ENCODE data around the gene WDR26.
A peak's percentile ranks its signal among the peaks of the same experiment; 100 is the strongest.
"Not testable (repeated sequence)": the region's sequence is repeated elsewhere in the genome, so short reads cannot be mapped to it uniquely, and the experiment has no call there.

Gene WDR26

DNA sequence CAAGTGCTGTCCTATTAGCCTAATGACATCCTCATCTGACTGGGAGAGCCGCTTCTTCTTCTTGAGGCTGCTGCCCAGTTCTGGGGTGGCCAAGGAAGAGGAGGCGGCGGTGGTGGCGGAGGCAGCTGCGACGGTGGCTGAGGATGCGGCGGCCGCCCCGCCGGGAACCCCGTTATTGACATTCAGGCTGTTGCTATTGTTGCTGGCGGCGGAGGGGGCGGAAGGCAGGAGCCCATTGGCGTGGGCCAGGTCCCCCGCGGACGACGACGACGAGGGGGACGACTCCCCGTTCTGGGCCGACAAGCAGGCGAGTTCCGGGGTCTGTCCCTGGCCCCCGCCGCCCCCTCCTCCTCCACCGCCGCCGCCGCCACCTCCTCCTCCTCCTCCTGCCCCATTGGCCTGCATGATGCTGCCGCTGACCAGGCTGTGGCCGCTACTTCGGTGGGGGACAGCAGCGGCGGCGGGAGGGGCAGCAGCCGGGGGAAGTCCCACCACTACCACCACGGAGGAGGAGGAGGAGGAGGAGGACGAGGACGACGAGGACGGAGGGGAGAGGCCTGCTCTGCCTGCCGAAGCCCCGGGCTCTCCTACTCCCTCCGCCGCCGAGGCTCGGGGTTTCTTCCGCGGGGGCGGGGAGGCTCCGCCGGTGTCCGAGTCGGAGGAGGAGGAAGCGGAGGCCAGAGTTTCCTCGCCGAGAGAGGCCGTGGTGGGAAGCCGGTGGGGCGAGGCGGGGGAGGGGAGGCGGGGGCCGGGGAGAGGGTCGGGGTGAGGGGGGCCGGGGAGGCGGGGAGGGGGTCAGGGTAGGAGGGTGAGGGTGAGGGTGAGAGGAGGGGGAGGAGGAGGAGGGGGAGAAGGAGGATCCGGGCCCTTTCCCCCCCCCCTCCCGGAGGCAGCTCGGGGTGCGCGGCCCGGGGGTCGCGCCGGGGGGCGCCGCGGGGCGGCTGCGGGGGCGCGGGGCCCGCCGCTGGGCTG is 610 bp downstream of the WDR26 start:
- DNase-seq, result peak; percentile 60

DNA sequence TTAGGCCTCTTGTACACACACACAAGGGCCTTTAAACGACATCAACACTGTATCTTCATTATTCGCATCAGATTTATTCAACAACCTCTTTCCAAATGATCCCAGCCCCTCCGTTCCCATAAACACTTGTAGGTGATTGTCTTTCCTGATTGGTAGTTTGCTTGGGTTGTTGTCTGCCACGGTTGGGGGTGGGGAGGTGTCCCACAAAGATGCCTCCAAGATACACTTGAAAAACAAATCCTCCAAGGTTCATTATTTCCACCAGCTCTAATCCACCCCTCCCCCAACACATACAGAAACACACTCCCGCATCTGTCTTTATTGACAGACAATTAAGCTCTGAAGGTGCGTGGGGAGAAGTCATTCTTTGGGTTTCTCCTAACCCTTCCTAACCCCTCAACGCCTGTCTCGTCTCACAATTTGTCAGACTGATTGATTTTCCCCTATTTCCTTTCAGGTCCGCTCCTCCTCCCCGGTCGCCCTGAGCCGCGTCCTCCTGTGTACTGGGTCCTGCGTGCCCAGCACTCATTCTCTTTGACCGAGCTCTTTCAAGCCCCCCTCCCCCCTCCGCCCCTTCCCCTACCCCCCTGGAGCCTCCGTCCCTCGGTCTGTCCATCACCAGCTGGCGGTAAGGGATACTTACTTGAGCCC is 1.4 kb downstream of the WDR26 start:
- DNase-seq, result peak; percentile 6

DNA sequence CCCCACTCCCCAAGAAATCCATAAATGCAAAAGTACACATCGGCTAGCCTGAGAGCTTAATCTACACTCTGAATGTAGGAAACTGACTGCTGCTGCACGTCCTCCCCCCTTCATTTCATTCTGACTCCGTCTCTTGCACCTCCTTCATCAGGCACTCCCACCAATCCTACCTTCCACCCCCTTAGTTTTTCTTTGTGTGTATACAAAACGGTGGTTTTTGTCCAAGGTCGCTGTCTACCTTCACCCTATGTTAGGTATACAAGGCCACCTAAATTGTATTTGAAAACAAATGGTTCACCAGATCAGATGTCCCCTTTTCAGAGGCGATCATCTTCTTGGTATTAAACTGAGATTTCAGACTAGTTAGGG is 1.9 kb downstream of the WDR26 start:
- no peak for DNase-seq

DNA sequence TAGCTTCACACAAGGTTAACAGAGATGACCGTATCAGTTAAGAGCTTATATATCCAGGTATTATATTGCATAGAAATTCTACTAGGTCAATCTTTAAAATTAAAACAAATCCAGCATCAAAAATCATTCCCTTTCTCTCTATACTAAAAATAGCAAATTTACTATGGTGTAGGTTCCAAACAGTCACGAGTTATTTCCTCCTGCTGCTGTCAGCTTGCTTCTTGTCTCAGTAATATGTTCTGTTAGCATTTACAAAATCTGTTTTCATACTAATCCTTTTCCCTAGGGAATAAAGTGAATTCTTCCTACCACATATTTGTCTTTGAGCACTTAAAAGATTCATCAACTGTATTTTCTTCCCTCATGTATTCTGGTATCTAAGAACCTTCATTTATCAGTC is 2.5 kb downstream of the WDR26 start:
- DNase-seq, result no peak

DNA sequence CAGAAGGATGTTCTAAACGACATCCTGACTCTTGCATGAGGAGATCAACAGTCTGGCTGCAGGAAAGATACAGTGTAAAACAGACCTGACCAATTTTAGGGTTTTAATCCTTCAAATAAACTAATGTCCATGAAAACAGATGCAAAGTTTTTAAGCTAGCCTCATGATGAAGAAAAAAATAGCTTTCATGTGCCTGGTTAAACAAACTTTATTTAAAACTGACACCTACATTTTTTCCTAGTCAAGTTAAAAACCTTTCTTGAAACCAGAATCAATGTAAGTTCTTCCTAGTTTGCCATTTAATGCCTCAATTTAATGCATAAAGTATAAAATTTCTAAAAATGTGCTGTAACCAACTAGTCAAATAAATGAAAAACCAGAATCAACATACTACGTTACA is 2.9 kb downstream of the WDR26 start:
- DNase-seq, result no peak

DNA sequence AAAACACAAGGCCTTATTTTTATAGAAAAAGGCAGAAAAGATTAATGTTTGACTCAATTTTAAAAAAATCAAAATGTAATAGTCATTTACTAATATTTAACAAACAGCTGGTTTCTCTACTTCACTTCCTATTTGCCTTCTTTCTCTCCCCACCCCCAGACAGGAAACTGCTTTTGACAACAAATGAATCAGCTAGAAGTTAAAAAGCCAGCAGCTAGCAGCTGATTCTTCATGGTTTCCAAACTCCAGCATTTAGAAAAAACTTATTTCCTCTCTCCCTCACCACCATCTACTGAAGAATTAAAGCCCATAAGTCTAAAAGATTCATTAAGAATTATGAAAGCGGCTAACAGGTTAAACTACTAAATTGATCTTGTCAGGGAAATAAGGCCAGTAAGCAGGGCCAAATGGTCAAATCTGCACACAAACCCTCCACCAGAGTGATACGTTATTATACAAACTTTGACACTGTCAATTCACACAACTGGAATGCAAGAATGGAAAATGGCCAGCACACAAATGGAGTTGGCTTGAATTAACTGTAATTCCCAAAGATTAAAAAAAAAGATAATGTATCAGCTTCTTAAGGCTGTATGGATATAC is 4.0 kb downstream of the WDR26 start:
- no peak for DNase-seq

DNA sequence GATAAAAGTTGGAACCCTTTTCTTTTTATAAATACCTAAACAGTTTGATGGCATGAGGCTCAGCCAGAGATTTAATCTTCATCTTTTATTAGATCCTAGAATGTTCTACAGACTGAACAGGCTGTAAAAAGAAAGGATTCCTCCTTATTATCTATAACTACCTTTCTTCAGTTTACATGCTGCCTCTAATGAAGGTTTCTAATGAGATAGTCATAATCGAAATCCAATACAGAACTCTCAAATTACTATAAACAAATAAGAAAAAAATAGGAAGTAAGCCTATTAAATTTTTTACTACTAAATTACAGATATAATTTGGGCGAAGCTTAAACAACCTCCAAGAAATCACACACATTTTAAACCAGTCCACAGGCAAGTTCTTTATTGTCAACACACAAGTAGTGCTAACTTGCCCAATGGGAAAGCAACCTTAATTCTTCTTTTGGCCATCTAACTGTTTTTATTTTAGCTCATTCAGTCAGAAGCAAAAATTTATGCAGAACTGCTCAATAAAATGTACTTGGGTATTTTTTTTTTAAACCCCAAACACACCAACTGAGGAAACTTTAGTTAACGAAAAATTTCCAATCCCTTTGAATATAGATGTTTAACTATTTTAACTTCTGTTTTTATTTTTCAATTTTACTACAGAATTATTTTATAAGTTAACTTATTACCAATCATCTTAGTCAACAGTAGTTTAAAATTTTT is 4.8 kb downstream of the WDR26 start:
- no peak for DNase-seq

DNA sequence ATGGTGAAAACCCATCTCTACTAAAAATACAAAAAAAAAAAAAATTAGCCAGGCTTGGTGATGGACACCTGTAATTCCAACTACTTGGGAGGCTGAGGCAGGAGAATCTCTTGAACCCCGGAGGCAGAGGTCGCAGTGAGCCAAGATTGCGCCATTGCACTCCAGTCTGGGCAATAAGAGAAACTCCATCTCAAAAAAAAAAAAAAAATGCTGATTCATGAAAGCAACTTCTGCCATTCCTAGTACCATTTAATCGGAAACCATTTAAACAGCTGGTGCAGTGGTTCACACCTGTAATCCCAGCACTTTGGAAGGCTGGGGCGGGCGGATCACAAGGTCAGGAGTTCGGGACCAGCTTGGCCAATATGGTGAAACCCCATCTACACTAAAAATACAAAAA is 5.9 kb downstream of the WDR26 start:
- not testable (repeated sequence) for DNase-seq

DNA sequence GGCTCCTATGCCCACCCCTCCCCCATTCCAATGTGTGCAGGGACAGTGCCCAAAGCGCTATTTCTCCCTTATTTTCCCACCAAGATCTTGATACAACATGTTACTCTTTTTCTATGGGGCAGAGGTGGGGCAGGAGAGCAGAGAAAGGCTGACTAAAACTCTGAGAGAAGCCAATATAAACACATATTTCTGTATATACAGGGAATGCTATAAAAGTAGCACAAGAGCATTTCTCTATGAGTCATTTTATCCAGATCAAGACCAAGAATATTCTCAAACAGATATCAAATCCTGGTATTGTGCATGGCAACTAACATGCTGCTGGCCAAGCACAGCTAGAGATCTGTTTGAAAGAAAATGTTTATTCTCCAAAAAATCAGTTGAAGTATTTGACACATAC is 7.3 kb downstream of the WDR26 start:
- DNase-seq, result no peak

DNA sequence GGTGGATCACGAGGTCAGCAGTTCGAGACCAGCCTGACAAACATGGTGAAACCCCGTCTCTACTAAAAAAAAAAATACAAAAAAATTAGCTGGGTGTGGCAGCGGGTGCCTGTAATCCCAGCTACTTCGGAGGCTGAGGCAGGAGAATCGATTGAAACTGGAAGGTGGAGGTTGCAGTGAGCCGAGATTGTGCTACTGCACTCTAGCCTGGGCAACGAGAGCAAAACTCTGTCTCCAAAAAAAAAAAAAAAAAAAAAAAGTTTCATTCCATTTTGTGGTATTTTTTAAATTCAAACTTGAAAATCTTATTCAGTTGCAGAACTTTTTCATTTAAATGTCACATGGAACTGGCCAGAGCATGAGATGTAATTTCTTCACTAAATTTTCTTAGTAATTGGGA is 7.7 kb downstream of the WDR26 start:
- not testable (repeated sequence) for DNase-seq

DNA sequence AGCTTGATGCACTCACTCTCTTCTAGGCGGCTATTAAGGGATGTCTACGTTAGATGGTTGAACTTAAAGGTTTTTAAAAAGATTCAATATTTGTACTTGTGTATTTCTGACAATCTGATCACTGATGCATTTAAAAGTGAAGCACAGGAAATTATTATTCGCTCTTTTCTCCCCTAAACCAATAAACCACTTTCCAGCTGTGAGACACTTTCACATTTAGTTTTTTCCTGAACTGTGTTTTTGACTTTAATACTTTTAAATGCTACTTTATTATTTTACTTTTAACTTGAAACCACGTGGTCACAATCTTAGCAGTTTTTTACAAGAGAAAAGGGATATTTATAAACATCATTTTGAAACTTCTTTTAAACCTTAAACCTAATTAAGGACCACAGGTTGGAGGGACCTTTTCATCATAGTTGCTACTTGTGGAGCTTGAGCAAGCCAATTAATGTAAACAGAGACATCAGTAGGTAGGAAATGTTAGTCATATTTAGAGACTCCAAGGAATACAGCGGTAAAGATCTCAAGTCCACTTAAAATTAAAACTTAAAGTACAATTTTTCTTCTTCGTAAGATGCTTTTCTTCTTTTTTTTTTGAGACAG is 9.2 kb downstream of the WDR26 start:
- no peak for DNase-seq

DNA sequence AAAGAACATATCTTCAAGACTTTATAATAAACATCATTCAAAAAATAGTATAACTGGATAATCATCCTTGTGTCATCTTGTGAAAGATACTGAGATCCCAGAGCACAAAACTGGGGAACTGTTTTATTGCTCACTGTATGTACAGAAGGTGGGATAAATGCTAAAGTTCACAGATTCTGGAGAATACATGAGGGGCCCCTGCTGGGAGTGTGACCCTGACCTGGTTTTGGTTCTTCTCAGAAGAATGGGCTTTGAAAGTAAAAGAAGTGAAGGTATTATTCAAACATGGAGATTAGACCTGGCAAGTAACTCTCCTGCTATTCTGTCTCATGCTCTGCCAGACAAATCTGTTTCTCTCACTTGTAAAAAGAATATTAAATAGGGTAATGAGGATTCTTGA is 14.5 kb downstream of the WDR26 start:
- no peak for DNase-seq

DNA sequence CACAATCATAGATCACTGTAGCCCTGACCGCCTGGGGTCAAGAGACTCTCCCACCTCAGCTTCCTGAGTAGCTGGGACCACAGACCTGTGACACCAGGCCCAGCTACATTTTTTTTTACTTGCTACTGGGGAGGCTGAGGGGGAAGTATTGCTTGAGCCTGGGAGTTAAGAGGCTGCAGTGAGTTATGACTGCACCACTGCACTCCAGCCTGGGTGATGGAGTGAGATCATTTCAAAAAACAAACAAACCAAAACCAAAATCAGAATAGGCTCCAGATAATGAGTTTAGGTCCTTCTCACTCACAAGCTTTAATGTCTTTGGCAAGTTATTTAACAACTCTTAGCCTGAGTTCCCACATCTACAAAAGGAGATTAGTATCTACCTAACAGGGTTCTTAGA is 22.8 kb downstream of the WDR26 start:
- no peak for DNase-seq

DNA sequence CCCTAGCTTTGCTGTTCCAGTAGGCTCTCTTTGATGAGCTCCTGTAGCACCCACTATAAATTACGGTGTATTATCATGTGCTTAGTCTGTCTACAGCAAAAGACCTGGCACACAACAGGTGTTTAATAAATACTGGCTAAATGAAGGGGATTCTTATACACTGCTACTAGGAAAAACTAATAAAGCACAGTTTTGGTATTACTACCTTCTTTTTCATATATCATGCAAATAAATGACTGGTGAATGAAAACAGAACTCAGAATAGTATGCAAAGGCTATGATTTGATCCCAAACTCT is 26.4 kb downstream of the WDR26 start:
- no peak for DNase-seq

DNA sequence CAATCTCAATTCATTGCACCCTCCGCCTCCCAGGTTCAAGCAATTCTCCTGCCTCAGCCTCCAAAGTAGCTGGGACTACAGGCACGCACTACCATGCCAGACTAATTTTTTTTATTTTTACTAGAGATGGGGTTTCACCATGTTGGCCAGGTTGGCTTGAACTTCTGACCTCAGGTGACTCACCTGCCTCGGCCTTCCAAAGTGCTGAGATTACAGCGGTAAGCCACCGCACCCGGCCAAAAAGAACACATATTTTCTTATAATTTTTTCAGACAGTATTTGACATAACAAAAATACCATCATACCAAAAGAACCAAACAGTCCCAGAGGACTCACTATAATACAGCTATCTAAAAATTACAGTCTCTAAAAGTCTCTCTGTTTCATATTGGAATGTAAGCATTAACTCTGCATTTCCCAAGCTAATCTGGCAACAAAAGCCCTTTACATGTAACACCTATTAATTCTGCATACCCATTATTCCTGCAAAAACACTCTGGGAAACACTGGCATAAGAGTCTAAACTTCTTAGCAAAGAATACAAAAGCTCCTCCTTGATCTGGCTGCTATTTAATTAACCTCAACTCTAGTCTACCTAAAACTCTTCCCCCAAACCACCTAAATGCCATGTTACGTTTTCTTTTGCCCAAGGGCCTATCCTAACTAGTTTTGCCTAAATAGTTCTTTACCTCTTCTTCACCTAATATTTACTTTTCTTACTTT is 26.9 kb downstream of the WDR26 start:
- no peak for DNase-seq

DNA sequence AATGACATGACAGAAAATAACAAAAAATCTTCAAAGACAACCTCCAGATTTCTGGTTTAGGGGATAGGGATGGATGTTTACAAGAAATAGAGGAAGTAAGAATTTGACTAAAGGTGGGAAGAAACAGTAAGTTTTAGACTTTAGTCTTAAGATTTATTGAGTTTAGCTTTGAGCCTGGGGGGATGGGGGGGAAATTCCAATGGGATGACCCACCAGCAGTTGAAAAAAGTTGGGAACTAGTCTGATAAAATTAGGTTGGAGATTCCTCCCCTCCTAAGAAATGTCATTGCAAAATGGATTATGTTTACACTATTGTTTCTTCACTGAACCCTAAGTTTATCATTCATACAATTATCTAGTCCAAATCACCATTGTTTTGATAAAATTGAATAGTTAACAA is 28.4 kb downstream of the WDR26 start:
- no peak for DNase-seq

DNA sequence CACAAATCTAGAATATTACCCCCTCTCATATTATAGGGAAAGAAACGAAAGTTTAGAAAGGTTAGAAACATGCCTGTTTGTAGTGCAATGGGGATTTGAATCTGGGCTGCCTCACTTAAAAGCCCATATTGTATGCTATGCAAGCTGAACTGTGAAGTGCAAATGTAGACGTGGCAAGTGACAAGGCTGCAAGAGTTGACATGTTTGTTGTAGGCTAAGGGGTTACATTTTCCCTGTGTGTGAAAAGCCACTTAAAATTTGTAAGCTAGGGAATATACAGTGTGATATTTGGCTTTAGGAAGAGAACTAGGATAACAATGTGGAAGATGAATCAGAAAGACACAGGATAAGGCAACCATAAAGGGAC is 29.0 kb downstream of the WDR26 start:
- DNase-seq, result no peak

DNA sequence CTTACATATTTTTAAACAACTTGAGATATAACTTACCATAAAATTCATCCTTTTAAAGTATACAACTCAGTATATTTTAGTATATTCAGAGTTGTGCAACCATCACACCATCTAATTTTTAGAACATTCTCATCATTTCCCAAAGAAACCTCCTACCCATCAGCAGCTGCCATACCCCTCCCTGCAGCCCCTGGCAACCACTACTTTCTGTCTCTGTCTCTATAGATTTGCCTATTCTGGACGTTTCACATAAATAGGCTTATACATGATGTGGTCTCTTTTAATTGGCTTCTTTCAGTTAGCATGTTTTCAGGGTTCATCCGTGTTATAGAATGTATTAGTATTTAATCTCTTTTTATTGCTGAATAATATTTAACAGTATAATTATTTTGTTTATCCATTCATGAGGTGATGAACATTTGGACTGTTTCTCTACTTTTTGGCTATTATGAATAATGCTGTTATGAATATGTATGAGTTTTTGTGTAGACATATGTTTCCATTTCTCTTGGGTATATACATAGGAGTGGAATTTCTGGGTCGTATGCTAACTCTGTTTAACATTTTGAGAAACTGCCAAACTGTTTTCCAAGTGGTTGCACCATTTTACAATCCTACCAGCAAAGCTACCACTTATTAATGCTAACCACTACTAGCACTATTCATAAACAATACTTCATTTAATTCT is 29.5 kb downstream of the WDR26 start:
- no peak for DNase-seq

DNA sequence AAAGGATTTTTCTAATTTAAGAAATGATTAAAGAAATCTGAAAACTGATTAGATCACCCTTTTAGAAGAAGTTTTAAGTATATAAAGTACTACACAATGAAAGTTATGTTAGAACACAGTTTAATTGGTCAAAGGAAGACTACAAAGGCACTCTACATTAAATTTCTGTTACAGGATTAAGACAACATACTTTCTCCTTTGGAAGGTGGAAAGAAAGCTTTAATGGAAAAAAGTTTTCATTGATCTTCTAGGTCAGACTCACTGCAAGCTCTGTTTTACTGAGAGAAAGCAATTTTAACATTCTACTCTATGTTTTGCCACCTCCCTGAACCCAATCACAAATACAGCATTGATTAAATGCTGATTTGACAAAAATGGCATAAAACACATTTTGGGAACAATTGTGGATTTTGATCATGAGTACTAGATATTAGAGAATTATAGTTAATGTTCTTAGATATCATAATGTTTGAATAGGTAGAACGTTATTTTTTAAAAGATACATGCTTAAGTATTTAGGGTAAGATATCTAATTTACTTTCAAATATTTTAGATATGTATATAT is 32.0 kb downstream of the WDR26 start:
- DNase-seq, result no peak

DNA sequence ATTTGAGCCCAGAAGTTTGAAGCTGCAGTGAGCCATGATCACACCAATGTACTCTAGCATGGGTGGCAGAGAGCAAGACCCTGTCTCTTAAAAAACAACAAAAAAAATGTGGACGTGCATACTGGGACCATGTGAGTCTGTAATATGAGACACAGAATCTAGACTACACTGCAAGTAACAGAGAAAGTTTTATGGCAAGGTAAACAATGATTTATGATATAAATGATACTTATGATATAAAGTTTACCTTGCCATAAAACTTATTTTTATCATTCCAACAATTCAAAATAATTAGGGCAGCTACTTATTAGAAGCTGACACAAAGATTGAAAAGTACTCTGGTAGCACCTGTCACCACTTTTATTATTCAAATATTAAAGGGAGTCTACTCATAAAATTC is 34.7 kb downstream of the WDR26 start:
- no peak for DNase-seq

DNA sequence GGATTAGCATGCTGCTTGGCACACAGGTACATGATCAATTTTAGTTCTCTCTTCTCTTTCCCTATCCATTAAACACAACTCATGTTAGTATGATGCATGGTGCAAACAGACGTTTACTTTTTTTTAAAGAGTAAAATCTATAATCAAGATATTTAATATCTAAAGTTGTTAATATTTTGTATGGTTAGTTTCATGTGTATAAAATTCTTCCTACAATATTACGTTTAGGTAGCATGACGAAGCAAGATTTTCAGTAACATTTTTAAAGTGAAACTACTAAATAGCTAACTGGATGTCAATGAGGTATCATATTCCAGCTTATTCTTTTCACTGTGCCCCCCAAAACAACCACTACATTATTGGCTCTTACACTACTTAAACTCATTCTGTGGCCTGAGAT is 41.3 kb downstream of the WDR26 start:
- no peak for DNase-seq

All from activated gamma-delta T cell (primary cell).